GM19455 (cell line): Measurements from ENCODE around the gene XKR8.

ENCODE experiments used
- ATAC-seq: cut with Tn5 transposase; IDR thresholded peaks from one replicate; pipeline ENCODE4 v1.9.1; 2021; ENCODE audit not compliant: unreplicated experiment

XKR8 gene

GRCh38 chr1:27954186-27954585 is 5.6 kb upstream of the XKR8 start:
- no peak for ATAC-seq

- no peak for ATAC-seq
Observed at GRCh38 chr1:27955076-27955475, 4.7 kb upstream of the XKR8 start.

- ATAC-seq, result no peak
Observed at GRCh38 chr1:27956761-27957160, 3.0 kb upstream of the XKR8 start.

- ATAC-seq, result no peak
Observed at GRCh38 chr1:27957655-27958054, 2.1 kb upstream of the XKR8 start.

- no peak for ATAC-seq
Observed at GRCh38 chr1:27958513-27958912, 1.3 kb upstream of the XKR8 start.

GRCh38 chr1:27960762-27961645 is 1.2 kb downstream of the XKR8 start:
- no peak for ATAC-seq

- no peak for ATAC-seq
Observed at GRCh38 chr1:27961646-27962221, 2.0 kb downstream of the XKR8 start.

GRCh38 chr1:27963393-27963792 is 3.6 kb downstream of the XKR8 start:
- ATAC-seq, result no peak

GRCh38 chr1:27966402-27967105 is 6.8 kb downstream of the XKR8 start:
- ATAC-seq, result no peak

- ATAC-seq, result no peak
Observed at GRCh38 chr1:27967106-27967883, 7.5 kb downstream of the XKR8 start.

GRCh38 chr1:27967884-27968466 is 8.2 kb downstream of the XKR8 start:
- ATAC-seq, result no peak

- ATAC-seq, result no peak
Observed at GRCh38 chr1:27968692-27969091, 8.9 kb downstream of the XKR8 start.

GRCh38 chr1:27970401-27970800 is 10.6 kb downstream of the XKR8 start:
- ATAC-seq, result no peak

GRCh38 chr1:27971674-27972073 is 11.9 kb downstream of the XKR8 start:
- no peak for ATAC-seq

GRCh38 chr1:27972141-27972540 is 12.4 kb downstream of the XKR8 start:
- ATAC-seq, result no peak

- ATAC-seq, result no peak
Observed at GRCh38 chr1:27973771-27974416, 14.1 kb downstream of the XKR8 start.

- no peak for ATAC-seq
Observed at GRCh38 chr1:27974417-27974781, 14.6 kb downstream of the XKR8 start.

- no peak for ATAC-seq
Observed at GRCh38 chr1:27979151-27979858, 19.5 kb downstream of the XKR8 start.

- ATAC-seq, result no peak
Observed at GRCh38 chr1:27979859-27980201, 20.1 kb downstream of the XKR8 start.
